Transverse colon (tissue), 4 donors: Measurements from ENCODE around the gene UTS2R.

Source experiments
- CTCF ChIP-seq, 5 experiments: fragments of 200-600 bp in 3 of 5; fragments of 450-650 bp in 2 of 5; sonication (generic) in 3 of 5; IDR thresholded peaks; 1 replicate in 2 of 5; 2 replicates in 3 of 5; pipeline ENCODE4 v1.5.1; 2016 to 2017; ENCODE audit warnings: antibody characterized with exemption in 5 of 5, inconsistent platforms in 3 of 5, mild to moderate bottlenecking in 2 of 5, moderate library complexity in 1 of 5
- EP300 ChIP-seq: sonication (generic); formaldehyde crosslinking; IDR thresholded peaks from one replicate; pipeline ENCODE4 v1.6.1; 2017; ENCODE audit warnings: antibody characterized with exemption, low read depth
- POLR2A ChIP-seq: fragments of 450-650 bp; IDR thresholded peaks from one replicate; pipeline ENCODE4 v1.6.1; 2016; ENCODE audit warnings: antibody characterized with exemption, mild to moderate bottlenecking, moderate library complexity
- POLR2AphosphoS5 ChIP-seq, 3 donors: sonication (generic); formaldehyde crosslinking; IDR thresholded peaks; one replicate each; pipeline ENCODE4 v1.6.1; 2016; ENCODE audit warnings: antibody characterized with exemption in 3 of 3

- no peak for TF ChIP-seq POLR2A
- no peak for TF ChIP-seq CTCF (IDR thresholded peaks at IDR 0.05)
- no peak for TF ChIP-seq POLR2AphosphoS5 (IDR thresholded peaks at IDR 0.05)
- no peak for TF ChIP-seq EP300
These were observed 34.6 kb downstream of the UTS2R start for GRCh38 chr17:82406131-82406671.
